BJ (cell line): ENCODE measurements around the gene MED6. TPM values are rescaled to one million over a fixed set of nuclear protein-coding genes. Genes with fewer than 3 reads are reported as not detected.
A peak's percentile ranks its signal among the peaks of the same experiment; 100 is the strongest.

Experiments used
- CTCF ChIA-PET: fragments of 350-600 bp; formaldehyde crosslinking; extraction: SDS; loops from one replicate; lab custom pipeline; 2021; ENCODE audit warnings: antibody characterized with exemption, inconsistent platforms; lab: Yijun Ruan, JAX
- POLR2A ChIA-PET: fragments of 300-600 bp; sonication (Branson Sonifier 250); formaldehyde crosslinking; extraction: SDS; loops from one replicate; lab custom pipeline; 2021; ENCODE audit warnings: antibody characterized with exemption; lab: Charles Lee
- DNase-seq: peaks from one replicate; pipeline ENCODE4 v3.0.0-alpha.2; 2011; ENCODE audit warnings: low read depth
- H3K27me3 ChIP-seq: 2 replicates; pipeline ENCODE4 v1.6.0; 2011; ENCODE audit warnings: low read length; ENCODE audit not compliant: control insufficient read depth, insufficient read depth
- H3K36me3 ChIP-seq: 2 replicates; pipeline ENCODE4 v1.5.1; 2011; ENCODE audit warnings: low read length; ENCODE audit not compliant: control insufficient read depth, insufficient read depth
- H3K4me3 ChIP-seq: 2 replicates; pipeline ENCODE4 v1.5.1; 2011; ENCODE audit warnings: low read depth, mild to moderate bottlenecking, control low read depth, low read length
- CTCF ChIP-seq: IDR thresholded peaks from 2 replicates; pipeline ENCODE4 v1.5.1; 2011; ENCODE audit warnings: low read depth, mild to moderate bottlenecking, control low read depth, inconsistent platforms, low read length, moderate library complexity; ENCODE audit not compliant: insufficient read depth
- polyA plus RNA-seq: library from polyadenylated mRNA; depleted of rRNA; stranded (reverse); fragments of >200 nt; gene quantifications from 2 replicates; pipeline ENCODE4 v1.2.3, GENCODE V29; 2011

MED6 gene
- polyA plus RNA-seq, 1 experiment = 15.4 TPM

- Histone ChIP-seq H3K36me3 (peaks cover 5% of the 10 kb centered on the region), H3K4me3 (no peak overlapping the region), H3K27me3 (no peaks in the 10 kb centered on the region)
- ChIA-PET POLR2A (no interaction called here), CTCF (no interaction called here)
- TF ChIP-seq CTCF = no peak
- DNase-seq = no peak
Measured at GRCh38 chr14:70563869-70564268, 36.6 kb downstream of the MED6 start.

DNA sequence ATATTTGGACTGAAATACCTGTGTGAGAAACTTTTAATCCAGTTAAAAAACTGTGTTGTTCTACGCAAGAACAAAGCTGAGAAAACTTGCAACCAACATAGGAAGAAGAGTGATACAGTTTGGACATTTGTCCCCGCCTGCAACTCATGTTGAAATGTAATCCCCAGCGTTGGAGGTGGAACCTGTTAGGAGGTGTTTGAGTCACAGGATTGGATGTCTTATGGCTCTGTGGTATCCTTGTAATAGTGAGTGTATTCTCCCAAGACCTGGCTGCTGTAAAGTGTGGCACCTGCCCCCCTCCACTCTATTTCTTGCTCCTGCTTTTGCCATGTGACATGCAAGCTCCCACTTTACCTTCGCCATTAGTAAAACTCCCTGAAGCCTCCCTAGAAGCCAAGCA is 37.0 kb downstream of the MED6 start:
- no peak for TF ChIP-seq CTCF
- no peak for DNase-seq
- Histone ChIP-seq H3K36me3 (peaks cover 5% of the 10 kb centered on the region), H3K27me3 (no peaks in the 10 kb centered on the region), H3K4me3 (no peak overlapping the region)
- POLR2A ChIA-PET = no interaction called here
- CTCF ChIA-PET = no interaction called here

GRCh38 chr14:70558356-70558755 is 42.1 kb downstream of the MED6 start:
- ChIA-PET POLR2A (no interaction called here), CTCF (interaction anchor here (1.8 kb wide), 1 partner anchor 18 kb away, joined by 5 read pairs; no protein-coding TSS in a partner anchor)
- no peak for TF ChIP-seq CTCF
- H3K27me3 ChIP-seq = no peaks in the 10 kb centered on the region
- no peak for DNase-seq
- no peak overlapping the region for H3K4me3 ChIP-seq
- H3K36me3 ChIP-seq = no peaks in the 10 kb centered on the region

DNA sequence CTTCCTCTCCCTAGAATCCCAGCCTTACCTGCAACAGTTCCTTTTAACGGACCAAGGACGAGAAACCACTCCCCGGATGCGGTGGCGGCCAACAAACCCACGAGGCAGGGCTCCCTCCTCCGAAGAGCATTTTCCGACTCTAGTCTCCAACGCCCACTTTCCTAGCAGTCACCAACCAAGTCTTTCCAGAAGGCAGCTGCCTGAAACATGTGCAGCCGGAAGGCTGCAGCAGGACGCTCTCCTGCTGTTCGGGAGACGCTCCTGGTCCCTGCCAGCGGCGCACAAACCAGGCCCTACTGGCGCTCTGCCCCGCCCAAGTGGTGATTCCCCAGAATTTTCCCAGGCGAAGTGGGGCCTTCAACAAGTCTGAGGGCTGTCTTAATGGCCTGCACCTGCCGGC is 44.6 kb downstream of the MED6 start:
- H3K4me3 ChIP-seq = peak overlapping the region; percentile 8; the same call in 1 of the 2 replicates

GRCh38 chr14:70538087-70538486 is 62.4 kb downstream of the MED6 start:
- ChIA-PET POLR2A (no interaction called here), CTCF (interaction anchor here (0.6 kb wide), 1 partner anchor 136 kb away, joined by 3 read pairs; no protein-coding TSS in a partner anchor)
- no peak for TF ChIP-seq CTCF
- H3K27me3 ChIP-seq = no peaks in the 10 kb centered on the region
- H3K4me3 ChIP-seq = no peak overlapping the region
- DNase-seq = no peak
- no peaks in the 10 kb centered on the region for H3K36me3 ChIP-seq

More for the DNA sequence above, 44.6 kb downstream of the MED6 start:
- CTCF ChIA-PET = interaction anchor here (1.0 kb wide), 1 partner anchor 13 kb away, joined by 3 read pairs; no protein-coding TSS in a partner anchor
- peak; percentile 1 for DNase-seq
- no peaks in the 10 kb centered on the region for H3K36me3 ChIP-seq
- POLR2A ChIA-PET = no interaction called here
- no peak for TF ChIP-seq CTCF
- no peaks in the 10 kb centered on the region for H3K27me3 ChIP-seq
